Kidney epithelial cell (primary cell): ENCODE data around the gene C3orf22. TPM values are rescaled to one million over a fixed set of nuclear protein-coding genes. Genes with fewer than 3 reads are reported as not detected.
A peak's percentile ranks its signal among the peaks of the same experiment; 100 is the strongest.

Experiments
- DNase-seq: peaks from one replicate; pipeline ENCODE4 v3.0.0-alpha.2; 2010; ENCODE audit warnings: low read depth
- H3K27me3 ChIP-seq: 2 replicates; pipeline ENCODE4 v1.6.0; 2011; ENCODE audit warnings: low read length; ENCODE audit not compliant: control insufficient read depth, insufficient read depth
- H3K36me3 ChIP-seq: 2 replicates; pipeline ENCODE4 v1.5.1; 2011; ENCODE audit warnings: low read length; ENCODE audit not compliant: control insufficient read depth, insufficient read depth
- H3K4me3 ChIP-seq: 2 replicates; pipeline ENCODE4 v1.5.1; 2011; ENCODE audit warnings: low read depth, mild to moderate bottlenecking, control low read depth, low read length
- CTCF ChIP-seq: IDR thresholded peaks from 2 replicates; pipeline ENCODE4 v1.5.1; 2011; ENCODE audit warnings: mild to moderate bottlenecking, moderate library complexity, low read length, control low read depth, inconsistent platforms; ENCODE audit not compliant: insufficient read depth, poor library complexity, severe bottlenecking
- total RNA-seq: library from RNA; depleted of rRNA; stranded (reverse); fragments of >200 nt; gene quantifications from 2 replicates; pipeline ENCODE4 v1.2.3, GENCODE V29; 2015

C3orf22 gene
- total RNA-seq, 1 donor from 2014 or later: not detected

DNA sequence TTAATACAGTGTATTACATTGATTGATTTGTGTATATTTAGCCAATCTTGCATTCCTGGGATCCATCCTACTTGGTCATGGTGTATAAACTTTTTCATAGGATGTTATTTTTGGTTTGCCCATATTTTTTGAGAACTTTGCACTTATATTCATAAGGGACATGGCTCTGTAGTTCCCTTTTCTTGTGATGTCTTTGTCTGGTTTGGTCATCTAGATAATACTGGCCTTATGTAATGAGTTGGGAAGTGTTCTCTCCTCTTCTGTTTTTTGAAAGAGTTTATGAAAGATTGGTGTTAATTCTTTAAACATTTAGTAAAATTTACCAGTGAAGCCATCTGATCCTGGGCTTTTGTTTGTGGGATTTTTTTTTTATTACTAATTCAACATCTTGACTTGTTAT is 25.2 kb downstream of the C3orf22 start:
- Histone ChIP-seq H3K27me3 (peaks cover 36% of the 10 kb centered on the region), H3K4me3 (no peak overlapping the region), H3K36me3 (no peaks in the 10 kb centered on the region)
- TF ChIP-seq CTCF: no peak
- DNase-seq: no peak

- Histone ChIP-seq H3K27me3 (peaks cover 29% of the 10 kb centered on the region), H3K36me3 (no peaks in the 10 kb centered on the region), H3K4me3 (no peak overlapping the region)
- no peak for TF ChIP-seq CTCF
- no peak for DNase-seq
Observed at GRCh38 chr3:126531051-126531330, 27.7 kb downstream of the C3orf22 start.

DNA sequence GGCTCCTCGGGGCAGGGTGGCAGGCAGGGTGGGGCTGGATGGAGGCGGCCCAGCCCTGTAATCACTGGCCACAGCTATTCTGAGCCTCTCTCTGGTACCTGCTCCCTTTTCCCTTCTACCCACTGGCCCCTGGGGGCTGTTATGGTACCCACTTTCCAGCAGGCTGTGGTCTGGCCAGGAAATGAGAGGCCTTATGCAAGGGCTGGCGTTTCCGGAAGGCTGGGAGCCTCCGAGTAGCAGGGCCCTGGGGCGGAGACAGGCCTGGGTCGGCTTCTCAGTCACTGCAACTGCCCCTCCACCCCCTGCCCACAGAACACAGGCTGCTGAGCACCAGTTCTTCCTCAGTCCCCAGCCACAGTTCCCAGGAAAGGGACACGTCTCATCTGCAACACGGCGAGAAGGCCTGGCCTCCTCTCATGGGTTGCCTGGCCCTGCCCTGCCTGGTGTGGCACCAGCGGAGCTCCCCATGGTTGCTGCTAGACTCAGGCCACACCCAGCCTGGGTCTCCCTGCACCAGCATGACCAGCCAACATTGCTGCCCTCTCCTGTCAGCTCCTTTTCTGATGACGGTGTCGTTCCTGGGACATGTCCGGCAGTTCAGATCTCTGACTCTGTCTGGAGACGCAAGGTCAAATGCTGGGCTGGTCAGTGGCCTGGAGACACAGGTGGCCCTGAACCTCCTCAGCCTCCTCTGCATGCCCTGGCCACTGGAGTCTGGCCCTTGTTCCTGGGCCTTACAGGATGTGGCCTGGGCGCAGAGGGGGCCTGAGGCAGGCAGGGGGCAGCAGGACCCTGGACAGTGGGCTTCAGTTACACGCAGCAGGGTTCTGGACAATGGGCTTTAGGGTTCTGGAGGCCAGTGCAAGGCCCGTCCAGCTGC is 28.3 kb downstream of the C3orf22 start:
- Histone ChIP-seq H3K4me3 (no peak overlapping the region), H3K27me3 (peaks cover 29% of the 10 kb centered on the region), H3K36me3 (no peaks in the 10 kb centered on the region)
- no peak for TF ChIP-seq CTCF
- DNase-seq: no peak

- peaks cover 26% of the 10 kb centered on the region for H3K27me3 ChIP-seq
- no peak for DNase-seq
- H3K4me3 ChIP-seq: no peak overlapping the region
- no peak for TF ChIP-seq CTCF
- H3K36me3 ChIP-seq: no peaks in the 10 kb centered on the region
Observed at GRCh38 chr3:126529585-126530170, 29.1 kb downstream of the C3orf22 start.

DNA sequence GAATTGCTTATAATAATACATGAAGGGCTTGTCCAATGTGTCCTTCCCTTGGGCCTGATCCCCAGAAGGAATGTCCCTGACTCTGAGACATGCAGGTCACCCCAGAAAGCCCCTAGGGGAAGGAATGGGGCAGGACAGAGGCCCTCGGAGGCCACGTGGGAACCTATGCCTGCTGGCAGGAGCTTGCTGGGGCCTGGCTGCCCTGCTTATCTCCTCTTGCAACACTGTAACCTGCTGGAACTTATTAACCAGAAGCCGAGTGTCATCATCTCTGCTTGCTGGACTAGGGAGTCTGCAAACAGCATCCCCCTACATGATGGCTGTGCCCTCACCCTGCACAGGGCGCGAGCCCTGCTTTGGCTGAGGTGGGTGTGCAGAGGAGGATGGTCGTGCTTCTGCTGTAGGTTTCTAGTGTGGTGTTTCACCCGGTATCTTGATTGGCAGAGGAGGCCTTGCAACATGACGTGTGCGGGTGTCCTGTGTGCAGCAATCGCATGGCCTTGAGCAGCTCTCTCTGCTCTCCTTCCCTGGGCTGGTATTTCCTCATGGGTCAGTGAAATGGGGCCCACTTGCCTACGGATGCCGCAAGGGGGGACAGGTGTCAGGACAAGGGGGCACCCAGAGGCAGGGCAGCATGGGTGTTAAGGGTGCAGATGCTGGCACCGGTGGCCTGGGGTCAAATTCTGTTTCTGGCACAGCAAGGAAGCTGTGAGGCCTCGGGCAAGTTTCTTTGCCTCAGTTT is 29.8 kb downstream of the C3orf22 start:
- DNase-seq: peak; percentile 48
- TF ChIP-seq CTCF: peak; percentile 26
- Histone ChIP-seq H3K4me3 (no peak overlapping the region), H3K27me3 (peaks cover 26% of the 10 kb centered on the region), H3K36me3 (no peaks in the 10 kb centered on the region)
